ENCODE results near the gene DNAJB5.
"Not testable (repeated sequence)": the region's sequence is repeated elsewhere in the genome, so short reads cannot be mapped to it uniquely, and the experiment has no call there.

Gene DNAJB5

GRCh38 chr9:35000535-35001284 lies 11.2 kb downstream of the DNAJB5 start:
- TF ChIP-seq CTCF (IDR thresholded peaks at IDR 0.05; ENCODE audit: low read depth, low read length) (no peak), EZH2phosphoT487 (IDR thresholded peaks at IDR 0.05; ENCODE audit: low read depth) (no peak)
- no peaks in the 10 kb centered on the region for H3K9me3 ChIP-seq (ENCODE audit: insufficient read depth, low read length)
- H2AFZ ChIP-seq (ENCODE audit: low read depth, low read length) = no peak overlapping the region
- no peak overlapping the region for H3K4me2 ChIP-seq (ENCODE audit: low read length)
- H3K27me3 ChIP-seq (ENCODE audit: low read depth, low read length) = no peaks in the 10 kb centered on the region
- no peak overlapping the region for H3K27ac ChIP-seq (ENCODE audit: low read length)
- no peak overlapping the region for H3K4me3 ChIP-seq (ENCODE audit: low read length)
- no peaks in the 10 kb centered on the region for H3K79me2 ChIP-seq (ENCODE audit: low read length)
- H3K36me3 ChIP-seq (replicated peaks; ENCODE audit: low read depth, low read length) = peaks cover 14% of the 10 kb centered on the region
- H4K20me1 ChIP-seq (ENCODE audit: insufficient read depth, low read length) = no peaks in the 10 kb centered on the region
- H3K9ac ChIP-seq (ENCODE audit: low read length) = no peak overlapping the region
- peaks cover 18% of the 10 kb centered on the region; the same call in 1 of the 2 replicates for H3K4me1 ChIP-seq (ENCODE audit: low read length)

GRCh38 chr9:35001285-35001677 lies 11.7 kb downstream of the DNAJB5 start:
- Histone ChIP-seq H2AFZ (ENCODE audit: low read depth, low read length) (no peak overlapping the region), H3K9ac (ENCODE audit: low read length) (no peak overlapping the region)

GRCh38 chr9:35001803-35002502 lies 12.4 kb downstream of the DNAJB5 start:
- H3K79me2 ChIP-seq (ENCODE audit: low read length) = no peaks in the 10 kb centered on the region
- H3K9ac ChIP-seq (ENCODE audit: low read length) = no peak overlapping the region
- no peak overlapping the region for H3K4me3 ChIP-seq (ENCODE audit: low read length)
- H3K27me3 ChIP-seq (ENCODE audit: low read depth, low read length) = no peaks in the 10 kb centered on the region
- TF ChIP-seq EZH2phosphoT487 (IDR thresholded peaks at IDR 0.05; ENCODE audit: low read depth) = no peak
- TF ChIP-seq CTCF (IDR thresholded peaks at IDR 0.05; ENCODE audit: low read depth, low read length) = no peak
- no peak overlapping the region for H2AFZ ChIP-seq (ENCODE audit: low read depth, low read length)
- no peak overlapping the region for H3K4me2 ChIP-seq (ENCODE audit: low read length)
- H3K9me3 ChIP-seq (ENCODE audit: insufficient read depth, low read length) = no peaks in the 10 kb centered on the region
- H3K36me3 ChIP-seq (replicated peaks; ENCODE audit: low read depth, low read length) = peaks cover 5% of the 10 kb centered on the region
- peaks cover 18% of the 10 kb centered on the region; the same call in 1 of the 2 replicates for H3K4me1 ChIP-seq (ENCODE audit: low read length)
- no peak overlapping the region for H3K27ac ChIP-seq (ENCODE audit: low read length)
- H4K20me1 ChIP-seq (ENCODE audit: insufficient read depth, low read length) = no peaks in the 10 kb centered on the region

More at GRCh38 chr9:35001285-35001677, 11.7 kb downstream of the DNAJB5 start:
- H3K27ac ChIP-seq (ENCODE audit: low read length) = no peak overlapping the region
- H3K4me3 ChIP-seq (ENCODE audit: low read length) = no peak overlapping the region
- TF ChIP-seq EZH2phosphoT487 (IDR thresholded peaks at IDR 0.05; ENCODE audit: low read depth) (no peak), CTCF (IDR thresholded peaks at IDR 0.05; ENCODE audit: low read depth, low read length) (no peak)
- H3K79me2 ChIP-seq (ENCODE audit: low read length) = no peaks in the 10 kb centered on the region
- H3K9me3 ChIP-seq (ENCODE audit: insufficient read depth, low read length) = no peaks in the 10 kb centered on the region
- H3K27me3 ChIP-seq (ENCODE audit: low read depth, low read length) = no peaks in the 10 kb centered on the region
- no peak overlapping the region for H3K4me2 ChIP-seq (ENCODE audit: low read length)
- peaks cover 18% of the 10 kb centered on the region; the same call in 1 of the 2 replicates for H3K4me1 ChIP-seq (ENCODE audit: low read length)
- no peaks in the 10 kb centered on the region for H4K20me1 ChIP-seq (ENCODE audit: insufficient read depth, low read length)
- peaks cover 12% of the 10 kb centered on the region for H3K36me3 ChIP-seq (replicated peaks; ENCODE audit: low read depth, low read length)

GRCh38 chr9:35002623-35003022 lies 13.1 kb downstream of the DNAJB5 start:
- Histone ChIP-seq H3K4me1 (ENCODE audit: low read length) (peaks cover 13% of the 10 kb centered on the region; the same call in 1 of the 2 replicates), H3K79me2 (ENCODE audit: low read length) (no peaks in the 10 kb centered on the region), H3K27ac (ENCODE audit: low read length) (no peak overlapping the region), H3K4me2 (ENCODE audit: low read length) (no peak overlapping the region), H3K9ac (ENCODE audit: low read length) (no peak overlapping the region), H3K27me3 (ENCODE audit: low read depth, low read length) (no peaks in the 10 kb centered on the region), H4K20me1 (ENCODE audit: insufficient read depth, low read length) (no peaks in the 10 kb centered on the region), H3K36me3 (replicated peaks; ENCODE audit: low read depth, low read length) (no peaks in the 10 kb centered on the region), H2AFZ (ENCODE audit: low read depth, low read length) (no peak overlapping the region), H3K9me3 (ENCODE audit: insufficient read depth, low read length) (no peaks in the 10 kb centered on the region), H3K4me3 (ENCODE audit: low read length) (no peak overlapping the region)
- TF ChIP-seq EZH2phosphoT487 (IDR thresholded peaks at IDR 0.05; ENCODE audit: low read depth) (no peak), CTCF (IDR thresholded peaks at IDR 0.05; ENCODE audit: low read depth, low read length) (no peak)

- not testable (repeated sequence) for H3K9ac ChIP-seq (ENCODE audit: low read length); H3K36me3 ChIP-seq (replicated peaks; ENCODE audit: low read depth, low read length); H2AFZ ChIP-seq (ENCODE audit: low read depth, low read length); H3K4me1 ChIP-seq (ENCODE audit: low read length); H3K9me3 ChIP-seq (ENCODE audit: insufficient read depth, low read length); H4K20me1 ChIP-seq (ENCODE audit: insufficient read depth, low read length); H3K27ac ChIP-seq (ENCODE audit: low read length); H3K4me2 ChIP-seq (ENCODE audit: low read length); H3K4me3 ChIP-seq (ENCODE audit: low read length); H3K27me3 ChIP-seq (ENCODE audit: low read depth, low read length); H3K79me2 ChIP-seq (ENCODE audit: low read length)
Observed at GRCh38 chr9:35004299-35004698, 14.8 kb downstream of the DNAJB5 start.
